A549 treated with Hydrocortisone at 1 μM for 4 hours (cell line): Measurements from ENCODE around the gene CCDC191. TPM values are rescaled to one million over a fixed set of nuclear protein-coding genes. Genes with fewer than 3 reads are reported as not detected.

Experiments used
- total RNA-seq: library from RNA; stranded (reverse); fragments of 200-300 nt; extraction: Qiagen RNA extraction; gene quantifications from 5 replicates; pipeline ENCODE4 v1.2.3, GENCODE V29; 2022

The CCDC191 gene
- total RNA-seq, result 1.4 to 2.4 TPM (median 1.5 TPM) in 5 replicates

DNA sequence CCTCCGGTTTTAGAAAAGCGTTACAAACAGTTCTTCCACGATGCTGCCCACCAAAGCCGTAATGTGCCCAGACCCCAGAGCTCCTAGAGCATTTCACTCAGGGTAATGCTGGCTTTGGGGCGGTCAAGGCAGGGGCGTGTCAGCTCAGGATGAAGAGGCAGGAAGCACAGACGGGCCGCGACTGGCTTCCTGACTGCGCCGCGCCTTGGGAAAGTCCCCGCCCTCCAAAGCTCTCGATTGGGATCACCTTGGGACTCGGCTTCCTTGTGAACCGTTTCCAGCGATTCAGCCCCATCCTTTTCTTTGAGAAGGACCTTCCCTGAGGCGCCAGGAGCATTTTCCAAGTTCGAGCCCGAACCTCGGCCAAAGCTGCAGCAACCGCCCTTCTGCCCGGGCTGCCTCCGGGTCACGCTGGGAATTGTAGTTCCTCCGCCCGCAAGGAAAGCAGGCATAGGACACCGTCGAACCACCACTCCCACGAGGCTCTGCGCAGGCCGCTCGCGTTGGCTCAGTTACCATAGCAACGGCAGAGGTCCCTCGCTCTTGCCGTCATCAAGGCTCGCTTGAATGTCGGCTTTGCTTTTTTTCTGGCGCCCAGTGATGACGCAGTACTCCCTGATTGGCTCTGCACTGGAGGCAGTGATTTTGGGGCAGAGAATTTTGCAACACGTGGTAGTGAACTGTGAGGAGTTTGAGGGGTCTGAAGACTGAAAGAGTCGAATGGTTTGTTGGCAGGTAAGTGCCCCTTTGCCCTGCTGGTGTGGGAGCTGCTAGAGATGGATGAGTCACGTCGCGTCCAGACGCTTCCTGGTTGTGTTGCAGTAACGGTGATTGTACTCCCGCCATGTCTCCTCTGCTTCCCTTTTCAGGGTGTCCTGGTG, at the start of gene CCDC191, which contains the start of gene QTRT2:
TSS of gene CCDC191 (minus strand) at position 397 of the 881 bp plus-strand sequence. CDS start at position 337, 60 bp downstream.
TSS of gene QTRT2 (plus strand) at position 608 of the 881 bp plus-strand sequence. CDS start 8,521 bp downstream, outside the sequence.

DNA sequence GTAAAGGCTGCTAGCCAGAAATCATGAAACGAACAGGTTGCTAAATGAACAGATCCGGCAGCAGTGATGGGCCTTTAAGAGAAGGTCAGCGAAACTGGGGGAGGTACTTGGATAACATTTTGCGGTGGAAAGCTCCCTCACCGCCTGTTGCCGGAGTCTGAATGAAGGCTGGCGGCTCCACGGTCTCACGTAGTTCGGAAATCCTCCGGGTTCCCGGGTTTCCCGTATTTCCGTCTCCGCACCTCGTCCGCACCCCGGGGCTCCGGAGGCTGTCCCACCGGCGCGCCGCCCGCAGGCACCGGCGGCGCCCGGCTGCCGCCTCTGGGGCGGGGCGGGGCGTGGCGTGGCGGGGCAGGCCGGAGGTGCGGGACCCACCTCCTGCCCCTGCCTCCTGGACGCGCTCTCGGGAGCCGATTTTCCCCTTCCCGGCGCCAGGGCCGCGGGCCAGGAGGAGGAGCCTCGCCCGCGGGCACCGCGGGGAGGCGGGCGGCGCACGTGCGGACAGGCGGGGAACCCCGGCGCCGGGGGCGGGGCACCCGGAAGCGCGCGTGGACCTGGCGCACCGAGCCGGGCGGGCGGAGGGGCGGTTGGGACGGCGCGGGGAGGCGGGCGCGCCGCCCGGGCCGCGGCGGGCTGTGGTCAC, 108.8 kb downstream of the CCDC191 start, which contains the start of gene ZDHHC23:
TSS of gene ZDHHC23 (plus strand) at position 642 of the 643 bp plus-strand sequence. CDS start 790 bp downstream, outside the sequence.

Other genes starting within 250 kb of the CCDC191 start
- 0.30 to 1.1 TPM (median 0.63 TPM) in 5 replicates for gene GRAMD1C, start 217.7 kb downstream of the CCDC191 start, total RNA-seq
- 2.7 to 3.8 TPM (median 3.3 TPM) in 5 replicates for gene ZDHHC23, start 108.5 kb downstream of the CCDC191 start, total RNA-seq
- 20.0 to 29.6 TPM (median 21.2 TPM) in 5 replicates for gene QTRT2, start 211 bp upstream of the CCDC191 start, total RNA-seq
- gene DRD3, start 122.5 kb upstream of the CCDC191 start, total RNA-seq, result not detected in 5 replicates
- not detected in 5 replicates for gene ZNF80, start 181.1 kb upstream of the CCDC191 start, total RNA-seq
- not detected in 5 replicates for gene TIGIT, start 237.5 kb upstream of the CCDC191 start, total RNA-seq